Duodenal mucosa (tissue), 2 donors: ENCODE data around the gene TIMP3.

ENCODE experiments used
- H3K27ac ChIP-seq: one replicate; pipeline ENCODE4 v1.7.0; 2013; ENCODE audit warnings: low read depth, low read length
- H3K27me3 ChIP-seq, 2 donors: one replicate each; pipeline ENCODE4 v1.7.0; 2013; ENCODE audit warnings: low read length in 2 of 2, control low read depth in 1 of 2; ENCODE audit not compliant: insufficient read depth in 2 of 2, control insufficient read depth in 1 of 2
- H3K36me3 ChIP-seq, 2 donors: one replicate each; pipeline ENCODE4 v1.7.0; 2013; ENCODE audit warnings: low read length in 2 of 2, control low read depth in 1 of 2; ENCODE audit not compliant: insufficient read depth in 2 of 2, control insufficient read depth in 1 of 2
- H3K4me1 ChIP-seq, 2 donors: one replicate each; pipeline ENCODE4 v1.7.0; 2013; ENCODE audit warnings: low read length in 2 of 2, control low read depth in 1 of 2; ENCODE audit not compliant: insufficient read depth in 2 of 2, control insufficient read depth in 1 of 2
- H3K4me3 ChIP-seq, 2 donors: one replicate each; pipeline ENCODE4 v1.7.0; 2013; ENCODE audit warnings: low read length in 2 of 2, low read depth in 1 of 2
- H3K9ac ChIP-seq, 2 donors: one replicate each; pipeline ENCODE4 v1.7.0; 2013; ENCODE audit warnings: low read length in 2 of 2, low read depth in 1 of 2
- H3K9me3 ChIP-seq, 2 donors: one replicate each; pipeline ENCODE4 v1.7.0; 2013; ENCODE audit warnings: low read length in 2 of 2, control low read depth in 1 of 2; ENCODE audit not compliant: control insufficient read depth in 1 of 2

Gene TIMP3

DNA sequence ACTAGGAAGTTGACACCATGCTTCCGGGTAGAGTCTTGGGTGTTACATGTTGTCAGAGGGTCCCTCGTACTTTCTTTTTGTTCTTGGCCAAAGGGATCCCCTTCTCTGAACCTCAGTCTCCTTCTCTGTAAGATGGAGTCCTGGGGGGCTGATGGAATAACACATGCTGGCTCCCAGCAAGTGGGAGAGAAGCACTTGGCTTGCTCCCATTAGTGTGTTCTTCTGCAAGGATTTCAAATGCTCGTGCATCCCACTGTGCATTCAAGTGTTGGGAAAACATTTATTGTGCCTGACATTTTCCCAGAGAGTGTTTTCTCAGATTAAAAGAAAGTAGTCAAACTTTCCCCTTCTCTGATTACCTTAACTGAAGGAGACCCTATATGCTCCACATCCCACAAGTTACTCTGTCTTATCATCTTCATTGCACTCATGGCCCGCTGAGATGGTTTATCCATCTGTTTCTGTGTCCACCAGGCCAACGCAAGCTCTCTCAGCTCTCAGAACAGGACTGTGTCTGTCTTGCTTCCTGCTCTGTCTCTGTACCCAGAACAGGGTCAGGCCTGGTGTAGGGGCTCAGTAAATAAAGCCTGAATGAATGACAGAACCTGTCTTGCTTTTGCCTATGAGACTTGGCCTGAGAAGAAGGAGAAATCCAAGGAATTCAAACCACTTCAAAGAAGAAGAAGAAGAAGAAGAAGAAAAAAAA lies 16.0 kb upstream of the TIMP3 start:
- no peak overlapping the region for H3K4me3 ChIP-seq
- H3K9me3 ChIP-seq, result no peaks in the 10 kb centered on the region
- H3K36me3 ChIP-seq, result no peaks in the 10 kb centered on the region
- H3K4me1 ChIP-seq, result peaks cover 0 to under 1% of the 10 kb centered on the region in 2 donors
- H3K27me3 ChIP-seq, result no peaks in the 10 kb centered on the region
- no peak overlapping the region for H3K27ac ChIP-seq
- no peak overlapping the region for H3K9ac ChIP-seq

DNA sequence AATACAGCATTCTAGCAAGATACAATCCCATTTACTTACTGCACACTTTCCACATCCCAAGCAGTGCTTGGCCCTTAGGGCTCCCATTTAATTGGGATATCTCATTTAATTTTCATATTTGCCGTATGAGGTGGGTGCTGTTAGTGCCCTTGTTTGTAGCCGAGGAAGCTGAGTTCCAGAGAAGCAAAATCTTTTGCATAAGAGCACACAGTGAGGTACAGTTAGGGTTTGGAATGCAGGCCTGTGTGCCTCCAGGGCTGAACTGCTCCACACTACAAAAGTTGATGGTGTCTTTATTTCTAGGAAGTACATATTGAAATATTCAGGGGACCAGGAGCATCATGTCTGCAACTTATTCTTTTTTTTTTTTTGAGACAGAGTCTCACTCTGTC lies 15.5 kb upstream of the TIMP3 start:
- Histone ChIP-seq H3K36me3 (no peaks in the 10 kb centered on the region), H3K4me1 (no peaks in the 10 kb centered on the region), H3K27me3 (no peaks in the 10 kb centered on the region), H3K4me3 (no peak overlapping the region), H3K9me3 (no peaks in the 10 kb centered on the region), H3K27ac (no peak overlapping the region), H3K9ac (no peak overlapping the region)

DNA sequence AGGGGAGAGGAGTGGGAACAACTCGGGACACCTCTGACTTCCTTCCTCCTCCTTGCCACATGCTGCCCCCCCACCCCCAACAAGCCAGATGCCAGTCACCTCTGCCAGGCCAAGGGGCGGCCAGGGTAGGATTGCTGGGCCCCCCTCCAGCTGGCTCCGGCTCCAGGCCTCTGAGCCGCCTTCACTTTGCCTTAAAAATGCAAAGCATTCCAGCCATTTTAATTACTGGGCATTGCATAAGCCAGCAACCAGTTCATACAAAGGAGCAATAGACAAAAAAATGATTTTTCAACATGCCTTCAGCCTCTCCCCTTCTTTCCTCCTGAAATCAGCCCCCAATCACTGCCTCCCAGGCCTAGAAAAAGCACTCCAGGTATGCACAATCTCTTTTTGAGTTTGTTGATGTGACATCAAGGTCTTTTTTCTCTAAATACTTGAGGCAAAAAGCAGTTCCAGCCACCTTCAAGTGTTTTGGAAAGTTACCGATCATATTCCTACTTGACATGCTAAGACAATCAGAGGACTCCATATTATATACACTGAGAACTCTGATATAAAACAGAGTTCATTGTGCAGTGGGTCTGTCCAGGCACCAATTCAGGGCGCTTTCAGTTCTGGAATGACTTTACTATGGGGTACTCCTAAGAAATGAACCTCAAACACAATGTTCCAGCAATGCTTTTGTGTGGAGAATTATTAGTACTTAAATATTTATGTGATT lies 12.4 kb upstream of the TIMP3 start:
- no peaks in the 10 kb centered on the region for H3K27me3 ChIP-seq
- no peak overlapping the region for H3K27ac ChIP-seq
- H3K9me3 ChIP-seq, result no peaks in the 10 kb centered on the region
- no peak overlapping the region for H3K4me3 ChIP-seq
- no peaks in the 10 kb centered on the region for H3K36me3 ChIP-seq
- no peaks in the 10 kb centered on the region for H3K4me1 ChIP-seq
- H3K9ac ChIP-seq, result no peak overlapping the region

DNA sequence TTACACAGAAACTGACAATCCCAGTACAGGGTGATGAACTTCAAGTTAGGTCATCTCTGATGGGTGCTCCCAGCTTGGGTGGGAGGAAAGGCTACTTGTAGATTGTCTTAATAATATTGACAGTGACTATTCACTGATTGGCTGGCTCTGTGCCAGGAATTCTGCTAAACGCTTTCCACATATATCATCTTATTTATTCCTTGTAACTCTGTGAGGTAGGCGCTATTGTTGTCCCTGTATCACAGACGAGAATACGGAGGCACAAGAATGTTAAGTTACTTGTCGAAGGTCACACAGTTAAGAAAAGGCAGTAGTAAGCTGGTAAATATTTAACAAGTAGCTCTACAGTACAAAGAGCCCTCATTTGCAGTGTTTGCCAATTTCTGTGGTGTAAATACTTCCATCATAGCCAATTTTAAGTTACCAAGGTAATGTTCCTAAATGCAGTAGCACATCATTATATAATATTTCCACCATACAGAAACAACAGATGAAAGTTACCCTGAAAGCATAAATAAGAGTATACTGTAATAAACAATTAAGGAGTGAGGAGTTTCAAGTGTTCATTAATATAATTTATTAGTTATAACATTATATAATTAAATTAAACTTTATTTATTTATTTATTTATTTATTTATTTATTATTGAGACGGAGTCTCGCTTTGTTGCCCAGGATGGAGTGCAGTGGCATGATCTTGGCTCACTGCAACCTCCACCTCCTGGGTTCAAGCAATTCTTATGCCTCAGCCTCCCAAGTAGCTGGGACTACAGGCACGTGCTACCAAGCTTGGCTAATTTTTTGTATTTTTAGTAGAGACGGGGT lies 11.5 kb upstream of the TIMP3 start:
- Histone ChIP-seq H3K27ac (no peak overlapping the region), H3K27me3 (no peaks in the 10 kb centered on the region), H3K9me3 (no peaks in the 10 kb centered on the region), H3K9ac (no peak overlapping the region), H3K36me3 (no peaks in the 10 kb centered on the region), H3K4me3 (no peak overlapping the region), H3K4me1 (no peaks in the 10 kb centered on the region)

DNA sequence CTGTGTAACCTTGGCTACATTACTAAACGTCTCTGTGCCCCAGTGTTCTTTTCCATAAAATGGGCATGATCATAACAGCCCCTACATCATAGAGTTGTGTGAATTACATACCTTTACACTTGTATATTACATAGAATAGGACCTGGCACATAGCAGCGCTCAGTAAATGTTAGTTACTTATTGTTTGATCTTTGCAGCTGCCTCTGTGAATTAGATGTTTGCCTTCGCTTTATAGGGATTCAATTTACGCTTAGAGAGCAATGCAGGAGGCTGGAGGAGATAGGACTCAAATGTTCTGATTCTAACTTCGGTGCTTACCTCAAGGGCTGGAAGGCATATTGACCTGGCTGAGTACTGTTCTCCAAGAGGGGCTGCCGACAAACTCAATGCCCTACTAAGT lies 10.4 kb upstream of the TIMP3 start:
- H3K27ac ChIP-seq, result no peak overlapping the region
- no peak overlapping the region for H3K9ac ChIP-seq
- no peaks in the 10 kb centered on the region for H3K9me3 ChIP-seq
- no peak overlapping the region for H3K4me3 ChIP-seq
- H3K27me3 ChIP-seq, result no peaks in the 10 kb centered on the region
- H3K4me1 ChIP-seq, result no peaks in the 10 kb centered on the region
- no peaks in the 10 kb centered on the region for H3K36me3 ChIP-seq

DNA sequence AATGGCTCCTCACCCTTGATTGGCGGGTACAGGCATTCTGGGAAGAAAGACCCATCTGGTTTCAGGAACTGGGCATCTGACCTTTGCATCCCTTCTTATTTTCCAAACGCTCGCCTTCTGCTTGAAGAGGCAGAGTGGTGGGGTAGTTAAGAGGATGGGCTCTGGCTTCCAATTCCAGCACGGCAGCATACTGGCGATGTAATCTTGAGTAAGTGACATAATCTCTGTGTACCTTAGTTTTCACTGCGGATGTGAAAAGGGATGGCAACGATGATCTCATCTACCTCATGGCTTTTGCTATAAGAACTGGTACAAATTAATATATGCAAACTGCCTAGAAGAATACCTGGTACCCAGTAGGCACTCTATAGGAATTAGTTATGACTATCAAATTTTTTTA lies 10.0 kb upstream of the TIMP3 start:
- Histone ChIP-seq H3K9ac (no peak overlapping the region), H3K4me1 (no peaks in the 10 kb centered on the region), H3K4me3 (no peak overlapping the region), H3K36me3 (no peaks in the 10 kb centered on the region), H3K27ac (no peak overlapping the region), H3K9me3 (no peaks in the 10 kb centered on the region), H3K27me3 (no peaks in the 10 kb centered on the region)

DNA sequence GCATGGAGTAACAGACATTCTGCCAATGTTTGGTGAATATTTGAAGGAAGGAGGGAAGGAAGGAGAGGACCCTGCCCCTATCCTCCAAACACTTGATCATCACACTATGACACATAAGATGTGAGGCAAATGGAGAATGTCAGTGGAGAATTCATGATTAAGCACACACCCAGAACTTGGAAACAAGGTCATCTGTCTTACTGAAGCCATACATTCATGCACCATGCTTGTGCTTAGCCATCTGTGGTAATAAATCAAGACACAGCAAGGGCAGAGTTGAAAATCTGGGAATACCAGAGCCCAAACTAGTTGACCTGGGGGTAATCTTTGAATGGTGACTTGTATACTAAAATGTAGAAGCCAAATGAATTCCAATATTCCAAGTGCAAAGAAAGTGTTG lies 7.9 kb upstream of the TIMP3 start:
- Histone ChIP-seq H3K4me3 (no peak overlapping the region), H3K36me3 (no peaks in the 10 kb centered on the region), H3K27me3 (no peaks in the 10 kb centered on the region), H3K4me1 (peaks cover 0 to 6% of the 10 kb centered on the region in 2 donors), H3K9me3 (no peaks in the 10 kb centered on the region), H3K27ac (no peak overlapping the region), H3K9ac (no peak overlapping the region)

DNA sequence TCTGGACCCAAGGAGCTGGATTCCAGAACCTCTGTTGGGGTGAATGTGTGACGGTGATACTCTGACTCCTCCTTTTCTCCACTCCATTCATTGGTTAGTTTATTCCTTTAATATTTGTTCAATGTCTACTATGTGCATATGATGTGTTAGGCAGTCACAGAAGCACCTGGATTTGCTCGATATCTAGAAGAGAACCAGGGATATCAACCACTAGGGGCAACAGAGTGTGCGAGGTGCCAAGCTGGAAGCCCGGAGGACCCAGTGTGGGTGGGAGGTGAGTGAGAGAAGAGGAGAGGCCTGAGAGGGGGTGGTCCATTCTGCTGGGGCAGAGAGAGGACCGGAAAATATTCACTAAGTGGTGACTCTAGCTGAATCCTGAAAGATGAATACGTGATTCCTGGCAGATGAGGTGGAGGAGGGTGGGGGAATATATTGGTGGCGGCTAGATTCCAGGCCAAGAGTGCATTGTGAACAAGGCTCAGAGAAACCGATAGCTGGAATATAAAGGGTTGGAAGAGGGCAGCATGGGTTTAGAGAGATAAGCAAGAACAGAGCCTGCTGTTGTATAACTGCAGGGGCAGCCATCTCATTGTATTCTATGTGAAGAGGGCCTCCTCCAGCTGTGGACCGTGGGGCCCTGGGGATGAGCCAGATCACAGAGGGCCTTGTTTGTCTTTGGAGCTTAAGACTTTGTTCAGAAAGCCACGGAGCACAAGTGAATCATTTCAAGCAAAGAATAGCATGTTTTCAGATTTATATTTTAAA lies 6.9 kb upstream of the TIMP3 start:
- no peak overlapping the region for H3K9ac ChIP-seq
- no peaks in the 10 kb centered on the region for H3K36me3 ChIP-seq
- H3K9me3 ChIP-seq, result no peaks in the 10 kb centered on the region
- no peak overlapping the region for H3K27ac ChIP-seq
- peaks cover 0 to 6% of the 10 kb centered on the region in 2 donors for H3K4me1 ChIP-seq
- peaks cover 0 to 1% of the 10 kb centered on the region in 2 donors for H3K27me3 ChIP-seq
- H3K4me3 ChIP-seq, result no peak overlapping the region

DNA sequence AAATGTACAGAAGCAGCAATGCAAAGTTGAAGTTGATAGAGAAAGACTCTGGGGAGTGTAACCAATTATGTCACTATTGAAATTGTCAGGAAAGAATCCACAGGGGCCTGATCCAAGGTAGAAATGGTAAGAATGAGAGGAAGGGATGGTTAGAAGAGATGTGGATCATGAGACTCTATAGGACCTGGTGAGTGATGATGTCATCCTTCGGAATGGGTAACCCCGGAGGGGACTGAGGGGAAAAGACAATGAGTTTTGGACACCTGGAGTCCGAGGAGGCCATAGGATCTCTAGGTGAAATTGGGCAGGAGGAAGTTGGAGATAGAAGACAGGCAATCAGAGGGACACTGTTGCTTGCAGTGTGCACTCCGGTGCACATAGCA lies 6.3 kb upstream of the TIMP3 start:
- Histone ChIP-seq H3K9ac (no peak overlapping the region), H3K9me3 (no peaks in the 10 kb centered on the region), H3K4me3 (no peak overlapping the region), H3K4me1 (peaks cover 0 to 6% of the 10 kb centered on the region in 2 donors), H3K36me3 (no peaks in the 10 kb centered on the region), H3K27ac (no peak overlapping the region), H3K27me3 (peaks cover 0 to 5% of the 10 kb centered on the region in 2 donors)
